Smooth muscle cell (in vitro differentiated cells): Measurements from ENCODE around the gene SSC5D. TPM values are rescaled to one million over a fixed set of nuclear protein-coding genes. Genes with fewer than 3 reads are reported as not detected.
A peak's percentile ranks its signal among the peaks of the same experiment; 100 is the strongest.

ENCODE experiments used
- DNase-seq: peaks from one replicate; lab custom pipeline; 2025; ENCODE audit not compliant: unreplicated experiment; lab: John Stamatoyannopoulos, UW
- H2AFZ ChIP-seq: fragments of 200-600 bp; sonication (generic); 2 replicates; pipeline ENCODE4 v1.6.0; 2016; ENCODE audit warnings: antibody characterized with exemption, low read depth, mild to moderate bottlenecking
- H3F3A ChIP-seq: fragments of 200-600 bp; sonication (generic); 2 replicates; pipeline ENCODE4 v1.6.0; 2017; ENCODE audit warnings: antibody characterized with exemption, low read depth
- H3K27ac ChIP-seq: fragments of 200-600 bp; sonication (generic); 2 replicates; pipeline ENCODE4 v1.5.1; 2016; ENCODE audit warnings: low read depth, mild to moderate bottlenecking
- H3K27me3 ChIP-seq: fragments of 200-600 bp; sonication (generic); 2 replicates; pipeline ENCODE4 v1.6.1; 2016; ENCODE audit warnings: low read depth, mild to moderate bottlenecking
- H3K36me3 ChIP-seq: fragments of 200-600 bp; sonication (generic); 2 replicates; pipeline ENCODE4 v1.5.1; 2016; ENCODE audit warnings: low read depth
- H3K4me1 ChIP-seq: fragments of 200-600 bp; sonication (generic); 2 replicates; pipeline ENCODE4 v1.5.1; 2016; ENCODE audit warnings: low read depth
- H3K4me2 ChIP-seq: fragments of 200-600 bp; sonication (generic); 2 replicates; pipeline ENCODE4 v1.6.0; 2016; ENCODE audit warnings: mild to moderate bottlenecking
- H3K4me3 ChIP-seq: fragments of 200-600 bp; sonication (generic); 2 replicates; pipeline ENCODE4 v1.5.1; 2016; ENCODE audit warnings: mild to moderate bottlenecking
- H3K79me2 ChIP-seq: fragments of 200-600 bp; sonication (generic); 2 replicates; pipeline ENCODE4 v1.6.0; 2016; ENCODE audit warnings: low read depth, mild to moderate bottlenecking
- H3K9ac ChIP-seq: fragments of 200-600 bp; sonication (generic); 2 replicates; pipeline ENCODE4 v1.6.0; 2016; ENCODE audit warnings: low read depth
- H3K9me3 ChIP-seq: fragments of 200-600 bp; sonication (generic); replicated peaks from 2 replicates; pipeline ENCODE4 v1.5.1; 2016; ENCODE audit warnings: low read depth
- H4K20me1 ChIP-seq: fragments of 200-600 bp; sonication (generic); 2 replicates; pipeline ENCODE4 v1.6.0; 2016; ENCODE audit warnings: low read depth
- CTCF ChIP-seq: fragments of 200-600 bp; sonication (generic); IDR thresholded peaks from 2 replicates; pipeline ENCODE4 v1.5.1; 2017; ENCODE audit warnings: borderline replicate concordance, mild to moderate bottlenecking, antibody characterized with exemption; ENCODE audit not compliant: insufficient read depth, poor library complexity, severe bottlenecking
- WGBS: methylation state at CpG from one replicate; pipeline ENCODE4 v1.1.7; 2016; ENCODE audit warnings: low lambda C conversion rate; 5-methylcytosine and 5-hydroxymethylcytosine counted together
- polyA plus RNA-seq: library from polyadenylated mRNA; unstranded; fragments of >200 nt; fragmentation: Nextera tagmentation; extraction: Ambion mirVana; gene quantifications from 2 replicates; pipeline ENCODE4 v1.2.1, GENCODE V29; 2016
- total RNA-seq: library from RNA; depleted of rRNA; stranded (reverse); fragments of >200 nt; gene quantifications from 2 replicates; pipeline ENCODE4 v1.2.3, GENCODE V29; 2014

The SSC5D gene
- total and polyA plus RNA-seq, 2 experiments from 2014 or later, result 3.8 to 11.2 TPM

- H2AFZ ChIP-seq, result no peak overlapping the region
- H3K4me3 ChIP-seq, result peak overlapping the region; percentile 70
- WGBS, result 62% methylated on average over 16 of the region's 16 CpGs
- no peak for DNase-seq
- H3K4me2 ChIP-seq, result peak overlapping the region; percentile 90
- no peak overlapping the region for H3K27ac ChIP-seq
- H3K9ac ChIP-seq, result no peak overlapping the region
- no peaks in the 10 kb centered on the region for H3K36me3 ChIP-seq
- no peaks in the 10 kb centered on the region for H3K9me3 ChIP-seq
- peaks cover 14% of the 10 kb centered on the region for H3K27me3 ChIP-seq
- no peak for TF ChIP-seq CTCF
- H3K79me2 ChIP-seq, result no peaks in the 10 kb centered on the region
- no peaks in the 10 kb centered on the region for H3F3A ChIP-seq
- peaks cover 4% of the 10 kb centered on the region for H3K4me1 ChIP-seq
- H4K20me1 ChIP-seq, result peaks cover 22% of the 10 kb centered on the region
Observed at GRCh38 chr19:55459950-55460657, 28.1 kb upstream of the SSC5D start.

GRCh38 chr19:55460670-55461258 lies 27.5 kb upstream of the SSC5D start:
- peak overlapping the region; percentile 70 for H3K4me3 ChIP-seq
- peaks cover 14% of the 10 kb centered on the region for H3K27me3 ChIP-seq
- DNase-seq, result peak; percentile 49
- H3K4me1 ChIP-seq, result peaks cover 4% of the 10 kb centered on the region
- peak overlapping the region; percentile 90 for H3K4me2 ChIP-seq
- no peaks in the 10 kb centered on the region for H3K36me3 ChIP-seq
- TF ChIP-seq CTCF, result no peak
- no peak overlapping the region for H2AFZ ChIP-seq
- H3K9ac ChIP-seq, result peak overlapping the region; percentile 67
- WGBS, result 9% methylated on average over 21 of the region's 24 CpGs
- no peaks in the 10 kb centered on the region for H3K79me2 ChIP-seq
- peak overlapping the region; percentile 26 for H3K27ac ChIP-seq
- H4K20me1 ChIP-seq, result peaks cover 22% of the 10 kb centered on the region
- H3K9me3 ChIP-seq, result no peaks in the 10 kb centered on the region
- no peaks in the 10 kb centered on the region for H3F3A ChIP-seq

- H3K27ac ChIP-seq, result peak within 1 kb of the TSS; percentile 26
- peaks cover 4% of the 10 kb centered on the region for H3K4me1 ChIP-seq
- H3K4me3 ChIP-seq, result peak within 1 kb of the TSS; percentile 70
- DNase-seq, result peak; percentile 99
- no peaks in the 10 kb centered on the region for H3K36me3 ChIP-seq
- H3K79me2 ChIP-seq, result no peaks in the 10 kb centered on the region
- under 1% methylated on average over 54 of the region's 54 CpGs for WGBS
- peak within 1 kb of the TSS; percentile 46 for H2AFZ ChIP-seq
- peaks cover 22% of the 10 kb centered on the region for H4K20me1 ChIP-seq
- H3K4me2 ChIP-seq, result peak within 1 kb of the TSS; percentile 90
- no peak for TF ChIP-seq CTCF
- peak within 1 kb of the TSS; percentile 67 for H3K9ac ChIP-seq
- H3F3A ChIP-seq, result peaks cover 6% of the 10 kb centered on the region
- peaks cover 14% of the 10 kb centered on the region for H3K27me3 ChIP-seq
- no peaks in the 10 kb centered on the region for H3K9me3 ChIP-seq
Observed at GRCh38 chr19:55461259-55461973, 26.8 kb upstream of the SSC5D start, which contains the start of gene ISOC2. Gene ISOC2, minus strand, starts transcription at chr19:55461642. Its CDS starts 5,156 bp downstream, at chr19:55456486.
